ENCODE results near the gene USH2A.
"Not testable (repeated sequence)": the region's sequence is repeated elsewhere in the genome, so short reads cannot be mapped to it uniquely, and the experiment has no call there.

Gene USH2A

DNA sequence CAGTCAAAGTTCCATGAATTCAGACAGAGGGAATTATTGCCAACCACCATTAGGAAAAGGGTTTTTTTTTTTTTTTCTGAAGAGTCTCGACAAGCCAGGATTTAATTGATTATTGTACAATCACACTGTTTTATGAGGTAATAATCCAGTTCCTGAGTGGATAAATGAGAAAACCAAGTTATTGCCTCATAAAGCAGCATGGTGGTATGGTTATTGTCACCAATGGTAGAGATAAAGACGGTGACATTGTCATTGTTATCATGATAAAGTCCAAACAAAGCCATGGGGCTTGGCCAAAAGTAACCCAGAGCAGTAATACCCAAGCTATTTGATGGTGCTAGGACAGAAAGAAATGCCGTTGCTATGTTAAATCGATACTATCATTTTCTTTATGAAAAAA, 232.8 kb downstream of the USH2A start:
- no peak for DNase-seq

DNA sequence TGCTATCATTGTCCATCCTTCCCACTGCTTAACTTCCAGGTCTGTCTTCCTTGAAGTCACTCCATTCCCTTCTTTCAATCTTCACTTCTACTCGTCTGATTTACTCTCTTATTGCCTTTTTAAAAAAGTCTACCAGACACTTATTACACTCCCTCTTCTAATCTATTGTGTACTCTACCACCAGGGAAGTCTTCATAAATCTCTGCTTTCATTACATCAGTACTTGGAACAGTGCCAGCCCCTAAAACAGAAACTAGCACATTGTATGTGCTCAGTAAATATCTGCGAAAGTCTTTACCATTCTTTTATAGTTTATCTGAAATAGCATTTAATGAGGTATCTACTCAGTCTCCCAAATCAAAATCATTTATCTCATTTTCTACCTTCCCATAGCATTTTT, 236.4 kb downstream of the USH2A start:
- DNase-seq = no peak

DNA sequence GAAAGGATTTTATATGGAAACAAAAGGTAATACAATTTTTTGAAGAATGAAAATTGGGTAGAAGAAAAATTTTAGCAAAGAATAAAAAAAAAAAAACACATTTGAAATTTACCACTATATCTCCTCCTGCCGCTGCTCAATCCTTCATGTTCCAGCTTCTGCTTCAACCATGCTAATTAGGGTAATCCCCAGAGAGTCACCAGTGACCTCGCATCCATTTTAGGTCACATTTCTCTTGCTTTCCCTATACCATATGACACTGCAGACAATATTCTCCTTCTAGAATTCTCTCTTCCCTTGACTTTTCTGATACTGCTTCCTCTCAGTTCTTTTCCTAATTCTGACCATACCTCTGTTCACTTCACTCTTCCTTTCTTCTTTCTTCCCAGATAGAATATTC, 237.1 kb downstream of the USH2A start:
- no peak for DNase-seq

DNA sequence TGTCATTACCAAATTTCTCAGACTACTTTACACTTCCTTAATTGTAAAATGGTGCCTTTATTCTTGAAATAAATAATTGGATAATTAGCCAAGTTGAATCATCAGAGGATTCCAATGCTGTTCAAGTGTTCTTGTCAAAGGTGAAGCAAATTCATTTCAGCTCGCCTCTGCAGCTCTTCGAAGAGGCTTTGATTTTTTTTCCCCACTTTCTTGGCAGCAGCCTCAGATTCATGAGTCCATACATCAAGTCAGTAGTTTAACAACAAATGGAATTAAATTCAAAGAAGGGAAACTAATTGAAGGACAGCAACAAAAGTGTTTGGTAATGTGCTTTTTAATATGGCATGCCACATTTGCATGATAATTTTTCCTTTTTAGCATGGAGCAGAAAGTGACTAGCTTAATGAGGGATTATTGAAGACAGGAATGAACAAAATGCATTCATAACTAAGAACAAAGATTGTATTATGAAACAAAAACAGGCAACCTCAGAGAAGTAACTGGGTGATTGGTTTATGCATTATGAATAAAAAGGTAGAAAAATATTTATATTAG, 239.0 kb downstream of the USH2A start:
- peak; percentile 38 for DNase-seq

DNA sequence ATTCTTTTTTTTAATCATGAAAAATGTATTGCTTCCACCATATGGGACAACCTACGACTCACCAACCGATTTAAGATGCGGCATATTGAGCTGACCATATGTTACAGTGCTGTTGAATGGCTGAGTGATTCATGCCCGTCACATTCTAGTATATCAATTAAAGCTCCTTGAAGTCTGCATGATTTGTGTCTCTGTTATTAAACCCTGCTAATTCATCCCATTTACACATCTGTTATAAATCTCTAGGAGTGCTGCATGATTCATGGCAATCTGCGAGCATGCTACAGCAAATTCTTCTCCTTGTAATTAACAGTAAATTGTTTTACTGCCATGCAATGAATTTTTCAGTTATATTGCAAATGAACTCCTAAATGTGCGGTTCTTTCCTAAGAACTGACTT, 239.8 kb downstream of the USH2A start:
- DNase-seq = peak; percentile 33

DNA sequence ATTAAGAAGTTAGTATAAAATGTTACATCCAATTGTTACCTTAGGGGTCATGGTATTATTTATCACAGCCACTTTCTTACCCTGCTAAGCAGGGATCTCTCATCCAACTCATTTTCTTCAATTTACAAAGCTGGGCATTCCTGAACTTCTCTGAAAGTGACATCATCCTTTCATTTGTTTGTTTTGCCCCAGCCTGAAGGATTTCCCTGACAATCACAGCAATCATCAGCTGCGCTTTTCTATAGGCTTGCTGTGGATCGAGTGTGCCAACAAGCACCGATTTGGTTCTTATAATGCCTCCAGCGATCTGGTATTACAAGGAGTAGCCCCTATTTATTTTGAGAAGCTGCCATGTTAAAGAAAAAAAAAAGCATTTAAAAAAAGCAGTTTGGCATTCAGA, 240.2 kb downstream of the USH2A start:
- DNase-seq = peak; percentile 34

DNA sequence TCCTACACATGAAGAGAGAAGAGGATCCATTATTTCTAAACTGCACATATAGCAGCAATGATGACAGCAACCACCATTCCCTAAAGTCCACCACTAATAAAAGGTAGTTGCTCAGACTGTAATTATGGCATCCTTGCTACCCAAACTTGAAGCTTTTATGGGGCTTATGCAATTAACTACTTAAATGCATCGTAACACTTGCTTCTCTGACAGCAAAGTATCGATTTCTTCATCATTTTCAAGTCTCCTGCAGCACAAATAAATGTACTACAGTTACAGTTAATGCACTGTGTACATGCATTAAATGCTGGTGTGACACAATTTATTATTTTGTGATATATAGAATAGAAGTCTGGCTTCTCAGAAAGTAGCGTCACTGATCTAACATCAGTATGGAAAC, 241.7 kb downstream of the USH2A start:
- no peak for DNase-seq

DNA sequence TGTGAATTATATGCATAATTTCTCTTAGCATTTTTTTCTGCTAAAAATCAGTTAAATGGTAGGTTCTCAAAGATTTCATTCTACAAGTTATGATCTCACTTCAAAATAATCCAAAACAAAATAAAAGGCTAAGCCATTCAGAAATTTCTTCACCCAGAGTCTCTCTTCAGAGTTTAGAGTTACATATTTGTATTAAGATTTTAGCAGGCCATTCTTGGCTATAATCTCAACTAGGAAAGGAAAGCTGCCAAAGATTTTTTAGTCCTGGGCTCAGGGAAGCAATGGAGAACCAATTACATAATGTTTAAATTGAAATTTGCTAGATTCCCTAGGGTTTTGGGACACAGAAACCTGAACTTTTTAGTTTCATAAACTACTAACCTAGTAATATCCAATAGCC, 245.0 kb downstream of the USH2A start:
- no peak for DNase-seq

DNA sequence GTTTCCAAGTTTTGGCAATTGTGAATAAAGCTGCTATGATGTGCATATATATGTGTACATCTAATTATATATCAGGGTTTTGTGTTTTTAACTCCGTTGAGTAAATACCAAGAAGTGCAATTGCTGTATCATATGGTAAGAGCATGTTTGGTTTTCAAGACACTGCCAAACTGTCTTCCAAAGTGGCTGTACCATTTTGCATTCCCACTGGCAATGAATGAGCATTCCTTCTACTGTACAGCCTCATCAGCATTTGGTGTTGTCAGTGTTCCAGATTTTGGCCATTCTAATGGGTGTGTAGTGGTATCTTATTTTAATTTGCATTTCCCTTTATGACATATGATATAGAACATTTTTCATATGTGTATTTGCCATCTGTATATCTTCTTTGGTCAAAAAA, 246.3 kb downstream of the USH2A start:
- DNase-seq = no peak

DNA sequence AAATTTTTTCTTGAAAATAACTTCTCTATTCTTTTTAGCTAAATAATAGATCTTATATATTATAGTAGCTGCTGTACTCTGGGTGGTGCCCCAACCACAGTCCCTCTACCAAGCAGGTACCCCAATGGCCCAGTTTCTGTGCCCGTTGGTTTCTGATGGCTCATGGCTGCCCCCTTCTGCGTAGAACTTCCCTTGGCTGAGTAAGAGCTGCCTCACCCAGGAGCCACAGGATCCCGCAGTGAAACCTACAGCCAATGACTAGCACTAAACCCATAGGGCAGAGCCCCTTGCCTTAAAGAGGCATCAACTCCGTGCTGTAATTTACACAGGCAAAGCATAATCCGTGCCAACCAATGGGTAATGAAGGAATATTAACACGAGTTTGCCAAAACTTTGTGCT, 247.5 kb downstream of the USH2A start:
- no peak for DNase-seq

DNA sequence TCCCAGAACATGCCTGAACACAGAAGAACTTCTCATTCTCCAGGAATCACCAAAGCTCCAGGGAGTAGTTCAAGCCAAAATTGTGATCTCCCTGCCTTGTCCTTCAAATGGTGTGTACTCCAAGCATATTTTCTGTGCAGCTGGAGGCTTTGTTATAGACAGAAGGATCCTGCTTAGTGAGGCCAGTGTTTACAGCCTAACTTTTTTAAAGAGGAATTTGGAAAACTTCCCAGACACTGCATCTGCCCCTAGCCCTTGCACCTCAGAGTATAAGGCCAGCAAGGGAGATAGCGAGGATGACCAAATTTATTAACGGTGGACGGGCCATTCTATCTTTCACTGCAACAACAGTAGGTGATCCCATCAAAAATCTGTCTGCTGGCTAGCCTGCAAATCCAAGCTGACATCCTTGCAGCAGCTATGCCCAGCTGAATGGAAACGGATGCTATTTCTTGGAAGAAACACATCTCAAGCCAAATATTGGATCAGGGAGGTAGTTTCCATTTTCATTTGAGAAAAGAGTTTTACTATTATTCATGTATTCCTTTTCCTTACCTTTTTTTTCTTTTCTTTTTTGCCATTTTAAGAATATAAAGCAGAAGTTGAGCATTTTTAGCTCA, 249.8 kb downstream of the USH2A start:
- DNase-seq = peak; percentile 23

DNA sequence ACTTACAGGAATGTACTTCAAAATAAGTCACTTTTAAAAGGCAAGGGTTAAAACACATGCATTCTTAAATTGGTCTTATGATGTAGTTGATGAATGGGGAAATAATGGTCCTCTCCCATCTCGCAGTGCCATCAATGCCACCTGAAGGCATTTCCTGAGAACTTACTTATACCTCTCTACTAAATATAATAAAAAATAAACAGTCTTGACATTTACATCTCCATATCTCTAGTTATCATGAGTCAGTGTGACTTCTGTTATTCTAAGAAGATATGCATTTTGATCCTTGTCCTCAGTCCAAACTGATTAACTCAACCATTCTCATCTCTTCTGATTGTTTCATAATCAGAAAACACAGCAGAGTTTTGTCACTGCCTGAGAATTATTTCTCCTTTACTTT, 253.9 kb downstream of the USH2A start:
- no peak for DNase-seq

DNA sequence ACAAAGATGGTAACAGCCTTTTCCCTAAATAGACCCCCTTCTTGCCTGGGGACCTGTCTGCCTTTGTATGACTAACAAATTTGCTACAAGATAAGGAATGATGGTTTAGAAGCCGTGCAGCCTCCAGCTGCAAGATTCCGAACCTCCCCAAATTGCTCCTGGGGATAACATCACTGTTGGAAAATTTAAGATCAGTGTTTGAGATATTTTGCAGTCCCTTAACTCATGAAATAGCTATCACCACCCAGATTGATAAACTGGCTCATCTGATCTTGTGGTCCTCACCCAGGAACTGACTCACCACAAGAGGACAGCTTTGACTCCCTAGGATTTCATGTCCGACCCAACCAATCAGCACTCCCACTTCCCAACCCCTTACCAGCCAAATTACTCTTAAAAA, 254.7 kb downstream of the USH2A start:
- no peak for DNase-seq

DNA sequence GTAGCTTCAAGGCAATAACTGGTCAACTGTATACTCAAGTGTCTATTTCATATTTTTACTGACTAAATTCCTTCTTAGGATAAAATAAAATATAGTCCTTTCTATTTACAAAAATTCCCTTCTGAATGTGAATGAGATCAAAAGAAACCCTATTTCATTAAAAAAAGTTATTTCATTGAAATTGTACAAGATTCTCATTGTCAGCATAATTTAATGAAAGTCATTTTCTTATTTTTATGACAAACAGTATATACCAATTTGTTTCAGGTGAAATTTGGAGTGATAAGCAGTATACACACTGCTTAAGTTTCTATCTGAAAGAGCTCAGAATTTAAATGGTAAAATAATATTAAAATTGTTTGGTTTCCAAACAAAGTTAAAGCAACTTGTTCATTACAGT, 269.2 kb downstream of the USH2A start:
- DNase-seq = no peak

DNA sequence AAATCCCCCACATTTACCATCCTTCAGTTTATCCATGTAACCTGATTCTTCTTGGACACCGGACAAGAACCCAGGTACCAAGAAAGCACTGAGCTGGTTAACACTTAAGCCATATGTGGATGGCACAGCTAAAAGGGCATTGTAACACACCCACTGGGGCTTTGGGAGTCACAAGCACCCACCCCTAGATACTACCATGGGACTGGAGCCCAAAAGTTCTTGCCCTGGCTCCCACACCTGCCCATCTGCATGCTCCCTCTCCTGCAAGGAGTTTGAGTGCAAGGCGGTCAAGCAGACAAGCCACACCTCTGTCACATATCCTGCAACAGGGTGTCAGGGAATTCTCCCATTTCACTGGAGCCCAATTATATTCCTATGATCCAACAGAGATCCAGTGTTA, 270.1 kb downstream of the USH2A start:
- no peak for DNase-seq

DNA sequence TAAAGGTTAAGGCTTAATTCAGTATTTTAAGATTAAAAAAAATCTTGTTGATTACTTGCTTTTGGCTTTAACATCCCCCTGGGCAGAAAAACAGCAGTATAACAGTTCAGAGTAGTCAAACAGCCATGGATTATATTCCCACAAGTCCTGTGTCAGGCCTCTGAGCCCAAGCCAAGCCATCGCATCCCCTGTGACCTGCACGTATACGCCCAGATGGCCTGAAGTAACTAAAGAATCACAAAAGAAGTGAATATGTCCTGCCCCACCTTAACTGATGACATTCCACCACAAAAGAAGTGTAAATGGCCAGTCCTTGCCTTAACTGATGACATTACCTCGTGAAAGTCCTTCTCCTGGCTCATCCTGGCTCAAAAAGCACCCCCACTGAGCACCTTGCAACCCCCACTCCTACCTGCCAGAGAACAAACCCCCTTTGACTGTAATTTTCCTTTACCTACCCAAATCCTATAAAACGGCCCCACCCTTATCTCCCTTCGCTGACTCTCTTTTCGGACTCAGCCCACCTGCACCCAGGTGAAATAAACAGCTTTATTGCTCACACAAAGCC, 277.7 kb downstream of the USH2A start:
- not testable (repeated sequence) for DNase-seq

DNA sequence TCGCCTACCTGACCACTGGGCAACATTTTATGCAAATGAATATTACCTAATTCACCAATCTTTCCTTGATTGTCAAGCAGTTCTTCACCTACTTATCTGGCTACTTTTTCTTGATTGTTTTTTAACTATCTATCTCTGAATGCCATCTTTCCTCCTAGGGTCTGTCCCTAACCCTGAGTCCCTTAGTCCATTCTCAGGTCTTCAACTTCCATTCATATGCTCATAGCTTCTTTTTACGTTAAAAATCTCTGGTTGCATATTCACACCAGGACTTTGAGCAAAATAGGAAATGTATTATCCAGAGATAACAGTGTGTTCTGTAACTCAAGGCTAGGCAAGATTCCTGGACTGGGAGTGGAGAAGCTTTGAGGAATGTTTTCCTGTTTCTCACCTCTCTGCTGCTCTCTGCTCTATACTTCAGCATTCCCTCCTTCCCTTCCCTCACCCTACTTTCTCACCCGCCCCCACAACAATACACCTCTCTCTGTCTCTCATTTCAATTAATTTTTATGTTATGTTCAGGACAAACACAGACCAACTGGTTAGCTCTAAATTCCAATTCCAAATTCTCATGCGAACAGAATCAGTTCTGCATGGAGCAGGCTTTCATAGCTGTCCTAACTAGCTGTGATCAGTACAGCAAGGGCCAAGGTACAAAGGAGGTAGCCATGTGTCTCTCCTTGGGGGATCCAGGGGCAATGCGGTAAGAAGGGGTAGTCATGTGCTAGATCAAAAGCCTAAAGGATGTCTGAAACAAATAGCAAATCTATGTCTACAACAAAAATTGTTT, 278.4 kb downstream of the USH2A start:
- DNase-seq = no peak

DNA sequence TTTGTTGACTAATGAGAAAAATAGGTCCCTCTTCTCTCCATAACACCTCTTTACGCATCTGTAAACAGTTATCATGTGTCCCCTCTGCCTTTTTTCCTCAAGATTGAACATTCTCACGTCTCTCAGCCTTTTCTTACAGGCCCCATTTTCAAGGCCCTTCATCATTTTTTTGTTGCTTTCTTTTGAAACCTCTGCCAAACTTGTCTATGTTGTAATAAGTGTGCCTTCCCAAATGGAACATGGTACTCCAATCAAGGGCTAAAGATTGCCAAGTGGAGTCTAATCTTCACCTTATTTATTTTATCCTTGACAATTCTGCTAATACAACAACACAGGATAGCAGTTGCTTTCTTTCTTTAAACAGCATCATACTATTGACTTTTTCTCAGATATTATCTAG, 280.3 kb downstream of the USH2A start:
- DNase-seq = no peak

DNA sequence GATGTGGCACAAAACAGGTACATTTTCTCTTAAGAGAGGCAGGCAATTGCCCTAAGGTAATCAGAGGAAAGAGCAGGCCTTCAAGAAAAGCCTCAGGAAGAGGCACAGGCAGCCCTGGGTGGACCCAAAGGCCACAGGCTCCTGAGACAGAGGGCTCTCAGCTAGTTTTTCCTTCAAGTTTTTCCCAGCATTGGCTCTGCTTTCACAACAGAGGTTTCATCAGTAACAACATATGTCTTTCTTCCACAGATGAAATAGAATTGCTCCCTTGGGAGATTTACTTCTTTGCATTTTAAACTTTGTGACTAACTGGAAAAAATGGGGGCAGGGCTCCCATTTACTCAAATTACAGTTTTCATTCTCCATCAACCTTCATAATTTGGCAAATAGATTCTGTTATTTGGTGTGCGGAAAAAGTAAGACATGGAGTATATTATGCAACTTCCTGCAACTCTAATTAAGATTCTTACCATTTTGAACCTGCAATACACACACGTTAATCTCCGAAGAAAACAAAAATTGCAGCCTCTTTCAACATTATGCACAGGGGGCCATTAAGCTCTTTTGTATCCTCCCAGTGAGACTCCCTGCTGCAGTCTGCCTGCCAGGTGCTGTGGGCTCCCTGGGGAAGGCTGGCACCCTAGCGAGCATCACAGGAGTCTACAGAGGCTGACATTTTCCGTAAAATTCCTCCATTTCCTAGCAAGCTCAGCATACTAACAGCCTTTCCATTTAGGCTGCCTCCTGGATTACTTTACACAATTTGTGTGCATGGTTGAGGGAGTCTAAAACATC, 282.3 kb downstream of the USH2A start:
- DNase-seq = no peak

DNA sequence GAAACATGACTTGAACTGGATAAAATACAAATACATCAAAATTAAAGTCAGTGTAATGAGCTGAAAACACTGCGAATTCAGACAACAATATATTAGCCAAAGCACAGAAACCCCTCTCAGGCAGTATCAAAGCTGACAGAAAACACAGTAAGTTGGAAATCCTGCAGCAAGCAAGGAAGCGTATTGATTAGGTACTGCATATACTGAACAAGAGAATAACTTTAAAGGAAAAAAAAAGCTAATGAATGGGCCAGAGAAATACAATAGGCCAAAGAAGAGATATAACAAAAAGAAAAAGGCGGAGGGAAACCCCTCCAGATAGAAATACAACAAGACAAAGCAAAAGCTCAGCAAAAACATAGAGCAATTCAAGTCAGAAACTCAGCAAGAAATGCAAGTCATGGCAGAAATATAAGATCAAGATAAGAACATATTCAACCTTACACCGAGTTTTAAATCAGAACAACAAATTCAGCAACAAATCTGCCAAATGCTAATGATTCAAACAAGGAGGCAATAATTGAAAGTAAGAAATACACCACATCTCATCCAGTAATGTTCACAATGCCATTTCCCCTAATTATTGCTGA, 299.0 kb downstream of the USH2A start:
- DNase-seq = no peak

DNA sequence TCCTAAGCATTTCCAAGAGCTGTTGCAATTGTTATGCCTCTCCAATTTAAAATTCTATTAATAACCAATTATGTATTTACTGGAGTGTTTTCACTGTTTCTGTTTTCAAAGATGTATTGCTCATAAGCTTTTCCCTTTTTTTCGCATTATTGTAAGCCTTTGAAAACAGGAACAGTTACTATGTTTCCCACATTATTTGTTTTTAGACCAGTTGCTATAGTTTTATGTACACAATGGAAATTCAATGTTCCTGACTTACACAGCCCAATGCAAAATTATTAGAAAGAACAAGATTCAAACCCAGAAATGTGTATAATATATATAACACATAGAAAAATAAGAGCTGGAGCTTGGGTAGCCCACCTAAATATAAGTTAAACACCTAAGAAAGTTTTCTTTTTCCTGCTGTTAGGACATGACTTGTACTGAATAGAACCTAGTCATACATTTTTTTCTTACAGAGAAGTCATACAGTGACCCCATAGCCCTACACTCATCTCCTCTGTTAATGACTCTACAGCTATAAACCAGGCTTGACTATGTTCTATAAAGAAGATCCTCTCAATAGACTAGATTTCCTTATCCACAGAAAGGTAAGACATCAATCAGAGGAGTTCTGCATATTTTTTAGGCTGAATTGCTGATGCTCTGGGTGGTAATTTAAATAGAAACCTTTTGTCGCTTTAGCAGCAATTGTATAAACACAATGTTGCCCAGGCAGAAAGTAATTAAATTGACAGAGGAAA, 299.6 kb downstream of the USH2A start:
- DNase-seq = no peak

DNA sequence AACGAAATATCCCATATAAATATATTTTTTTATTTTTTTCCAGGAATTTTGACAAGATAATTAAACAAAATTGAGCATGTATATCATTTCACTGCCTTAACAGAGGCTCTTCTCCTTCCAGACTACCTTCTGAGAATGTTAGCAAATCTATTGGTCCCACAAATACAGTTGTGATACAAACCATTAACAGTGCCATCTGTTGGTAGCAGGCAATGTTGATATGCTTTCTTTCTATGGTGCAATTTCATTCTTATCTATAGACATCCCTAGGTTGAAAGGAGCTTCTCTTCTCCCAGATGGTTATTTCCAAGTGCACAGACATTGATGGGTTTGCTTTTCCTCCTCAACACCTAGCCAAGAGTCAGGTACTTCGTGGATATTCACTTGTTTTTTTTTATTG, 303.6 kb downstream of the USH2A start:
- no peak for DNase-seq
